Measurements from ENCODE around the gene SLCO4A1.

Gene SLCO4A1

GRCh38 chr20:62634330-62634967 lies 7.9 kb upstream of the SLCO4A1 start:
- H3K4me3 ChIP-seq = no peak overlapping the region
- H3K27ac ChIP-seq = no peak overlapping the region

- no peak overlapping the region for H3K27ac ChIP-seq
Observed at GRCh38 chr20:62635232-62635631, 7.1 kb upstream of the SLCO4A1 start.

GRCh38 chr20:62635852-62636251 lies 6.5 kb upstream of the SLCO4A1 start:
- H3K4me3 ChIP-seq = no peak overlapping the region
- H3K27ac ChIP-seq = no peak overlapping the region

More at GRCh38 chr20:62635232-62635631, 7.1 kb upstream of the SLCO4A1 start:
- no peak overlapping the region for H3K4me3 ChIP-seq

GRCh38 chr20:62636446-62636845 lies 5.9 kb upstream of the SLCO4A1 start:
- Histone ChIP-seq H3K27ac (no peak overlapping the region), H3K4me3 (no peak overlapping the region)

- Histone ChIP-seq H3K4me3 (no peak overlapping the region), H3K27ac (no peak overlapping the region)
Observed at GRCh38 chr20:62637110-62637509, 5.2 kb upstream of the SLCO4A1 start.

GRCh38 chr20:62637521-62638054 lies 4.7 kb upstream of the SLCO4A1 start:
- Histone ChIP-seq H3K27ac (no peak overlapping the region), H3K4me3 (no peak overlapping the region)

GRCh38 chr20:62638055-62638570 lies 4.2 kb upstream of the SLCO4A1 start:
- no peak overlapping the region for H3K4me3 ChIP-seq
- H3K27ac ChIP-seq = no peak overlapping the region

- Histone ChIP-seq H3K4me3 (no peak overlapping the region), H3K27ac (no peak overlapping the region)
Observed at GRCh38 chr20:62638679-62639406, 3.5 kb upstream of the SLCO4A1 start.

- H3K27ac ChIP-seq = no peak overlapping the region
- no peak overlapping the region for H3K4me3 ChIP-seq
Observed at GRCh38 chr20:62639765-62640164, 2.5 kb upstream of the SLCO4A1 start.

- Histone ChIP-seq H3K27ac (no peak overlapping the region), H3K4me3 (no peak overlapping the region)
Observed at GRCh38 chr20:62640870-62641269, 1.4 kb upstream of the SLCO4A1 start.

GRCh38 chr20:62641321-62642050 lies 817 bp upstream of the SLCO4A1 start:
- H3K4me3 ChIP-seq = peak overlapping the region; percentile 40 to 55 (median 46)
- peak overlapping the region in 13 of 21 experiments; percentile 5 to 73 (median 41) for H3K27ac ChIP-seq

- Histone ChIP-seq H3K4me3 (peak overlapping the region; percentile 40 to 55 (median 46)), H3K27ac (peak overlapping the region in 16 of 21 experiments; percentile 5 to 74 (median 61))
Observed at GRCh38 chr20:62642666-62643520, 590 bp downstream of the SLCO4A1 start.

GRCh38 chr20:62643521-62644043 lies 1.3 kb downstream of the SLCO4A1 start:
- H3K27ac ChIP-seq = peak overlapping the region in 13 of 21 experiments; percentile 5 to 74 (median 62)
- peak overlapping the region in 6 of 7 experiments; percentile 40 to 55 (median 45) for H3K4me3 ChIP-seq

GRCh38 chr20:62644044-62644795 lies 1.9 kb downstream of the SLCO4A1 start:
- Histone ChIP-seq H3K4me3 (no peak overlapping the region), H3K27ac (peak overlapping the region in 8 of 21 experiments; percentile 16 to 74 (median 54))

GRCh38 chr20:62644802-62645496 lies 2.6 kb downstream of the SLCO4A1 start:
- Histone ChIP-seq H3K27ac (peak overlapping the region in 7 of 21 experiments; percentile 2 to 64 (median 23)), H3K4me3 (no peak overlapping the region)

GRCh38 chr20:62645613-62646012 lies 3.3 kb downstream of the SLCO4A1 start:
- Histone ChIP-seq H3K27ac (peak overlapping the region in 9 of 21 experiments; percentile 4 to 64 (median 24)), H3K4me3 (no peak overlapping the region)

GRCh38 chr20:62646851-62647520 lies 4.7 kb downstream of the SLCO4A1 start:
- Histone ChIP-seq H3K4me3 (no peak overlapping the region), H3K27ac (peak overlapping the region in 12 of 21 experiments; percentile 8 to 63 (median 30))
